Hepatocyte (in vitro differentiated cells): ENCODE results near the gene FBXO27. TPM values are rescaled to one million over a fixed set of nuclear protein-coding genes. Genes with fewer than 3 reads are reported as not detected.

ENCODE experiments used
- DNase-seq: peaks from one replicate; pipeline ENCODE4 v3.0.0-alpha.2; 2016; ENCODE audit warnings: low spot score
- H2AFZ ChIP-seq: fragments of 200-600 bp; sonication (generic); 2 replicates; pipeline ENCODE4 v1.6.0; 2016; ENCODE audit warnings: antibody characterized with exemption, mild to moderate bottlenecking
- H3K27ac ChIP-seq: fragments of 200-600 bp; sonication (generic); 2 replicates; pipeline ENCODE4 v1.5.1; 2016; ENCODE audit warnings: mild to moderate bottlenecking
- H3K27me3 ChIP-seq: fragments of 200-600 bp; sonication (generic); 2 replicates; pipeline ENCODE4 v1.6.1; 2016
- H3K36me3 ChIP-seq: fragments of 200-600 bp; sonication (generic); replicated peaks from 2 replicates; pipeline ENCODE4 v1.5.1; 2016; ENCODE audit warnings: low read depth; ENCODE audit not compliant: insufficient read depth
- H3K4me1 ChIP-seq: fragments of 200-600 bp; sonication (generic); 2 replicates; pipeline ENCODE4 v1.5.1; 2016; ENCODE audit warnings: mild to moderate bottlenecking, moderate library complexity; ENCODE audit not compliant: insufficient read depth
- H3K4me2 ChIP-seq: fragments of 200-600 bp; sonication (generic); 2 replicates; pipeline ENCODE4 v1.6.0; 2016
- H3K4me3 ChIP-seq: fragments of 200-600 bp; sonication (generic); 2 replicates; pipeline ENCODE4 v1.5.1; 2016; ENCODE audit warnings: mild to moderate bottlenecking
- H3K79me2 ChIP-seq: fragments of 200-600 bp; sonication (generic); 2 replicates; pipeline ENCODE4 v1.6.0; 2017; ENCODE audit warnings: mild to moderate bottlenecking
- H3K9me2 ChIP-seq: fragments of 200-600 bp; sonication (generic); replicated peaks from 2 replicates; pipeline ENCODE4 v1.6.0; 2017; ENCODE audit warnings: mild to moderate bottlenecking; ENCODE audit not compliant: insufficient read depth
- H3K9me3 ChIP-seq: fragments of 200-600 bp; sonication (generic); 2 replicates; pipeline ENCODE4 v1.5.1; 2016; ENCODE audit warnings: low read depth, mild to moderate bottlenecking
- H4K20me1 ChIP-seq: fragments of 200-600 bp; sonication (generic); 2 replicates; pipeline ENCODE4 v1.6.0; 2016; ENCODE audit warnings: mild to moderate bottlenecking; ENCODE audit not compliant: insufficient read depth, poor library complexity, severe bottlenecking
- CTCF ChIP-seq: fragments of 200-600 bp; sonication (generic); IDR thresholded peaks from 2 replicates; pipeline ENCODE4 v1.5.1; 2016; ENCODE audit warnings: antibody characterized with exemption, mild to moderate bottlenecking; ENCODE audit not compliant: poor library complexity
- EZH2 ChIP-seq: fragments of 200-600 bp; sonication (generic); IDR thresholded peaks from 2 replicates; pipeline ENCODE4 v1.6.1; 2016; ENCODE audit warnings: antibody characterized with exemption, mild to moderate bottlenecking, borderline replicate concordance
- EZH2phosphoT487 ChIP-seq: fragments of 200-600 bp; sonication (generic); IDR thresholded peaks from one replicate; pipeline ENCODE4 v1.6.1; 2018; ENCODE audit warnings: antibody characterized with exemption, mild to moderate bottlenecking, low read depth, moderate library complexity; ENCODE audit not compliant: unreplicated experiment, severe bottlenecking
- WGBS: methylation state at CpG from one replicate; pipeline ENCODE4 v1.1.6; 2016; ENCODE audit warnings: low lambda C conversion rate; ENCODE audit errors: missing lambda C conversion rate; 5-methylcytosine and 5-hydroxymethylcytosine counted together
- polyA plus RNA-seq: library from polyadenylated mRNA; unstranded; fragments of >200 nt; fragmentation: Nextera tagmentation; extraction: Ambion mirVana; gene quantifications from 2 replicates; pipeline ENCODE4 v1.2.1, GENCODE V29; 2016
- total RNA-seq: library from RNA; depleted of rRNA; stranded (reverse); fragments of >200 nt; gene quantifications from 2 replicates; pipeline ENCODE4 v1.2.3, GENCODE V29; 2014

FBXO27 gene
- total and polyA plus RNA-seq, 2 experiments from 2014 or later: 6.7 to 11.0 TPM

- no peaks in the 10 kb centered on the region for H3K9me3 ChIP-seq
- H3K36me3 ChIP-seq: no peaks in the 10 kb centered on the region
- H3K4me3 ChIP-seq: peak within 1 kb of the TSS; percentile 71
- peaks cover 24% of the 10 kb centered on the region for H3K4me1 ChIP-seq
- DNase-seq: peak; percentile 90
- H3K79me2 ChIP-seq: peaks cover 43% of the 10 kb centered on the region
- H3K27me3 ChIP-seq: no peaks in the 10 kb centered on the region
- WGBS: 1% methylated on average over 41 of the region's 63 CpGs
- no peaks in the 10 kb centered on the region for H3K9me2 ChIP-seq
- no peaks in the 10 kb centered on the region for H4K20me1 ChIP-seq
- peak within 1 kb of the TSS; percentile 79 for H3K4me2 ChIP-seq
- TF ChIP-seq EZH2phosphoT487 (no peak), EZH2 (no peak), CTCF (no peak)
- H2AFZ ChIP-seq: peak within 1 kb of the TSS; percentile 55
- peak within 1 kb of the TSS; percentile 99 for H3K27ac ChIP-seq
Measured at GRCh38 chr19:38975214-38975860, 57.0 kb downstream of the FBXO27 start, which contains the start of gene FBXO17. Gene FBXO17, minus strand, starts transcription at chr19:38975742. Its CDS starts 25,423 bp downstream, at chr19:38950319.

GRCh38 chr19:38974624-38975213 lies 57.6 kb downstream of the FBXO27 start:
- Histone ChIP-seq H3K27me3 (no peaks in the 10 kb centered on the region), H3K4me1 (peaks cover 24% of the 10 kb centered on the region), H4K20me1 (no peaks in the 10 kb centered on the region), H3K36me3 (no peaks in the 10 kb centered on the region), H3K9me2 (no peaks in the 10 kb centered on the region), H3K4me2 (peak overlapping the region; percentile 79), H3K9me3 (no peaks in the 10 kb centered on the region), H3K27ac (peak overlapping the region; percentile 99), H3K4me3 (peak overlapping the region; percentile 71), H3K79me2 (peaks cover 49% of the 10 kb centered on the region), H2AFZ (peak overlapping the region; percentile 49)
- DNase-seq: peak; percentile 19
- no peak for TF ChIP-seq EZH2
- no peak for TF ChIP-seq EZH2phosphoT487
- TF ChIP-seq CTCF: no peak
- WGBS: 18% methylated on average over 19 of the region's 19 CpGs

Other genes starting within 250 kb of the FBXO27 start
- 0.64 TPM in 1 of 2 replicates, not detected in the other for gene LGALS7B, start 243.3 kb downstream of the FBXO27 start, total RNA-seq
- gene LGALS7B, start 243.3 kb downstream of the FBXO27 start, polyA plus RNA-seq: 0.72 TPM in 1 of 2 replicates, not detected in the other
- gene LGALS4, start 219.6 kb downstream of the FBXO27 start, total RNA-seq: 147 and 148 TPM in 2 replicates
- 181 and 199 TPM in 2 replicates for gene LGALS4, start 219.6 kb downstream of the FBXO27 start, polyA plus RNA-seq
- 125 and 133 TPM in 2 replicates for gene ECH1, start 200.8 kb downstream of the FBXO27 start, total RNA-seq
- 272 and 284 TPM in 2 replicates for gene ECH1, start 200.8 kb downstream of the FBXO27 start, polyA plus RNA-seq
- 154 and 209 TPM in 2 replicates for gene HNRNPL, start 182.6 kb downstream of the FBXO27 start, total RNA-seq
- gene HNRNPL, start 182.6 kb downstream of the FBXO27 start, polyA plus RNA-seq: 169 and 184 TPM in 2 replicates
- 3.9 and 5.6 TPM in 2 replicates for gene RINL, start 154.3 kb downstream of the FBXO27 start, total RNA-seq
- gene RINL, start 154.3 kb downstream of the FBXO27 start, polyA plus RNA-seq: 4.6 and 7.7 TPM in 2 replicates
- 52.1 and 61.9 TPM in 2 replicates for gene SIRT2, start 132.9 kb downstream of the FBXO27 start, total RNA-seq
- 75.9 and 78.7 TPM in 2 replicates for gene SIRT2, start 132.9 kb downstream of the FBXO27 start, polyA plus RNA-seq
- gene NFKBIB, start 132.6 kb downstream of the FBXO27 start, total RNA-seq: 20.8 and 24.1 TPM in 2 replicates
- gene NFKBIB, start 132.6 kb downstream of the FBXO27 start, polyA plus RNA-seq: 29.6 and 30.1 TPM in 2 replicates
- not detected in 2 replicates for gene CCER2, start 120.4 kb downstream of the FBXO27 start, total RNA-seq
- gene CCER2, start 120.4 kb downstream of the FBXO27 start, polyA plus RNA-seq: 0.74 and 1.1 TPM in 2 replicates
- gene SARS2, start 101.8 kb downstream of the FBXO27 start, total RNA-seq: 24.2 and 27.3 TPM in 2 replicates
- 47.7 and 67.6 TPM in 2 replicates for gene SARS2, start 101.8 kb downstream of the FBXO27 start, polyA plus RNA-seq
- 35.8 and 43.4 TPM in 2 replicates for gene MRPS12, start 101.6 kb downstream of the FBXO27 start, total RNA-seq
- 61.1 and 66.8 TPM in 2 replicates for gene MRPS12, start 101.6 kb downstream of the FBXO27 start, polyA plus RNA-seq
- 41.9 and 48.4 TPM in 2 replicates for gene FBXO17, start 56.8 kb downstream of the FBXO27 start, total RNA-seq
- gene FBXO17, start 56.8 kb downstream of the FBXO27 start, polyA plus RNA-seq: 49.4 and 59.9 TPM in 2 replicates
- 0.16 and 0.23 TPM in 2 replicates for gene ACP7, start 51.8 kb upstream of the FBXO27 start, total RNA-seq
- 0.13 and 0.21 TPM in 2 replicates for gene ACP7, start 51.8 kb upstream of the FBXO27 start, polyA plus RNA-seq
- gene PAK4, start 93.2 kb upstream of the FBXO27 start, total RNA-seq: 15.2 and 20.3 TPM in 2 replicates
- gene PAK4, start 93.2 kb upstream of the FBXO27 start, polyA plus RNA-seq: 39.6 and 41.0 TPM in 2 replicates
- gene NCCRP1, start 164.4 kb upstream of the FBXO27 start, total RNA-seq: 1.6 and 2.5 TPM in 2 replicates
- 7.0 and 13.6 TPM in 2 replicates for gene NCCRP1, start 164.4 kb upstream of the FBXO27 start, polyA plus RNA-seq
- gene SYCN, start 171.7 kb upstream of the FBXO27 start, total RNA-seq: 2.5 TPM in 1 of 2 replicates, not detected in the other
- gene SYCN, start 171.7 kb upstream of the FBXO27 start, polyA plus RNA-seq: 0.37 TPM in 1 of 2 replicates, not detected in the other
- not detected in 2 replicates for gene IFNL3, start 212.5 kb upstream of the FBXO27 start, total RNA-seq
- 0.26 TPM in 1 of 2 replicates, not detected in the other for gene IFNL3, start 212.5 kb upstream of the FBXO27 start, polyA plus RNA-seq
- gene IFNL4, start 216.3 kb upstream of the FBXO27 start, total RNA-seq: not detected in 2 replicates
- 0.29 TPM in 1 of 2 replicates, not detected in the other for gene IFNL4, start 216.3 kb upstream of the FBXO27 start, polyA plus RNA-seq
- not detected in 2 replicates for gene IFNL2, start 235.8 kb upstream of the FBXO27 start, total RNA-seq
- gene IFNL2, start 235.8 kb upstream of the FBXO27 start, polyA plus RNA-seq: not detected in 2 replicates